HUES48 (cell line): ENCODE measurements around the gene PSMG1.

Experiments used
- H3K27ac ChIP-seq: one replicate; pipeline ENCODE4 v1.7.0; 2013; ENCODE audit warnings: low read depth, low read length, inconsistent platforms
- H3K27me3 ChIP-seq: 2 replicates; pipeline ENCODE4 v1.6.1; 2013; ENCODE audit warnings: mild to moderate bottlenecking, low read length; ENCODE audit not compliant: control insufficient read depth, insufficient read depth
- H3K36me3 ChIP-seq: 2 replicates; pipeline ENCODE4 v1.6.1; 2013; ENCODE audit warnings: low read length; ENCODE audit not compliant: control insufficient read depth, insufficient read depth
- H3K4me1 ChIP-seq: 2 replicates; pipeline ENCODE4 v1.6.1; 2013; ENCODE audit warnings: mild to moderate bottlenecking, low read length; ENCODE audit not compliant: control insufficient read depth, insufficient read depth
- H3K4me3 ChIP-seq: 2 replicates; pipeline ENCODE4 v1.5.1; 2013; ENCODE audit warnings: mild to moderate bottlenecking, low read depth, low read length
- H3K9ac ChIP-seq: 2 replicates; pipeline ENCODE4 v1.6.1; 2013; ENCODE audit warnings: mild to moderate bottlenecking, low read depth, low read length, moderate library complexity
- H3K9me3 ChIP-seq: 2 replicates; pipeline ENCODE4 v1.6.1; 2013; ENCODE audit warnings: low read length; ENCODE audit not compliant: control insufficient read depth, insufficient read depth

PSMG1 gene

DNA sequence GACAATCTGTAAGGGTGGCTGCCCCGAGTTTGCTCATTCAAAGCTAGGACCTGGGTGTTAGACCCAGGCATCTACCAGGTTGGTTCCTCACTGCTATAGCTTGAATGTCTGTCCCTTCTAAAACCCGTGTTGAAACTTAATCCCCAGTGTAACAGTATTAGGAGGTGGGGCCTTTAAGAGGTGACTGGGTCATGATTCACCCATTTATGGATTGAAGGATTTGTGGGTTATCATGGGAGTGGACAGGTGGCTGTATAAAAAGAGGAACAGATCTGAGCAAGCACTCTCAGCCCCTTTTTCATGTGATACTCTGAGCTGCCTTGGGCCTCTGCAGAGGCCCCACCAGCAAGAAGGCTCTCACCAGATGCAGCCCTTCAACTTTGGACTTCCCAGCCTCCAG, 29.4 kb downstream of the PSMG1 start:
- Histone ChIP-seq H3K9ac (no peak overlapping the region), H3K4me1 (no peaks in the 10 kb centered on the region), H3K27ac (no peak overlapping the region), H3K9me3 (no peaks in the 10 kb centered on the region), H3K27me3 (no peaks in the 10 kb centered on the region), H3K36me3 (no peaks in the 10 kb centered on the region), H3K4me3 (no peak overlapping the region)

- H3K27me3 ChIP-seq: no peaks in the 10 kb centered on the region
- no peak overlapping the region for H3K27ac ChIP-seq
- H3K4me1 ChIP-seq: no peaks in the 10 kb centered on the region
- H3K4me3 ChIP-seq: no peak overlapping the region
- H3K36me3 ChIP-seq: no peaks in the 10 kb centered on the region
- no peaks in the 10 kb centered on the region for H3K9me3 ChIP-seq
- H3K9ac ChIP-seq: no peak overlapping the region
Observed at GRCh38 chr21:39153373-39153772, 29.9 kb downstream of the PSMG1 start.

DNA sequence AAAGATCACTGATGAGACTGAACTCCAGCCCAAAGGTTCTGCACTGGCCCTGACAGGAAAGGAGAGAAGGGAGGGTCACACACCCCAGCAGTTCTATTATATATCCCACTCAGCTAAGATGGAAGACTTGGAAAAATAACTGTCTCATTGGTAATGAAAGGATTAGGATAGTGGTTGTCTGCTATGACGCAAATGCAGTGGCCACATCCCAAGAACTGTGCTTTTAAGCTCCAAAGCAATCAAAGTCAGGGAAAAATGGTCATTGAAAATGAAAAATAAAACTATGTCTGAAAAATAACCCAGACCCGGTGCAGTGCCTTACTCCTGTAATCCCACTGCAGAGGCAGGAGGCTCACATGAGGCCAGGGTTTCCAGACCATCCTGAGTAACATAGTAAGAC, 31.0 kb downstream of the PSMG1 start:
- no peaks in the 10 kb centered on the region for H3K9me3 ChIP-seq
- H3K9ac ChIP-seq: no peak overlapping the region
- H3K36me3 ChIP-seq: no peaks in the 10 kb centered on the region
- H3K4me3 ChIP-seq: no peak overlapping the region
- no peaks in the 10 kb centered on the region for H3K4me1 ChIP-seq
- H3K27ac ChIP-seq: no peak overlapping the region
- no peaks in the 10 kb centered on the region for H3K27me3 ChIP-seq

- Histone ChIP-seq H3K27me3 (no peaks in the 10 kb centered on the region), H3K9me3 (no peaks in the 10 kb centered on the region), H3K27ac (no peak overlapping the region), H3K36me3 (no peaks in the 10 kb centered on the region), H3K4me3 (no peak overlapping the region), H3K4me1 (no peaks in the 10 kb centered on the region), H3K9ac (no peak overlapping the region)
Observed at GRCh38 chr21:39150877-39151276, 32.4 kb downstream of the PSMG1 start.

DNA sequence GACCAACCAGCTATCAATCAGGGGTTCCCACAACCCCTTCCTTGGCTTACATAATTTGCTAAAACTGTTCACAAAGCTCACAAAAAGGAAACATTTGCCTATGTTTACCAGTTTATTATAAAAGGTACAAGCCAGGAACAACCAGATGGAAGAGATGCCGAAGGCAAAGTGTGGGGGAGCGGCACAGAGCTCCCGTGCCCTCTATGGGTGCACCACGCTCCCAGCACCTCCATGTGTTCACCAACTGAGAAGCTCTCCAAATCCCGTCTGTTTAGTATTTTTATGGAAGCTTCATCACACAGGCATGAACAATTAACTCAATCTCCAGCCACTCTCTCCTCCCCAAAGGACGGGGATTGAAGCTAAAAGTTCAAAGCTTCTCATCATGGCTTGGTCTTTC, 32.9 kb downstream of the PSMG1 start:
- Histone ChIP-seq H3K4me3 (no peak overlapping the region), H3K4me1 (no peaks in the 10 kb centered on the region), H3K27ac (no peak overlapping the region), H3K36me3 (no peaks in the 10 kb centered on the region), H3K9me3 (no peaks in the 10 kb centered on the region), H3K9ac (no peak overlapping the region), H3K27me3 (no peaks in the 10 kb centered on the region)

- H3K9me3 ChIP-seq: no peaks in the 10 kb centered on the region
- no peak overlapping the region for H3K9ac ChIP-seq
- no peaks in the 10 kb centered on the region for H3K4me1 ChIP-seq
- no peak overlapping the region for H3K27ac ChIP-seq
- H3K36me3 ChIP-seq: no peaks in the 10 kb centered on the region
- H3K27me3 ChIP-seq: no peaks in the 10 kb centered on the region
- H3K4me3 ChIP-seq: no peak overlapping the region
Observed at GRCh38 chr21:39149882-39150281, 33.4 kb downstream of the PSMG1 start.

DNA sequence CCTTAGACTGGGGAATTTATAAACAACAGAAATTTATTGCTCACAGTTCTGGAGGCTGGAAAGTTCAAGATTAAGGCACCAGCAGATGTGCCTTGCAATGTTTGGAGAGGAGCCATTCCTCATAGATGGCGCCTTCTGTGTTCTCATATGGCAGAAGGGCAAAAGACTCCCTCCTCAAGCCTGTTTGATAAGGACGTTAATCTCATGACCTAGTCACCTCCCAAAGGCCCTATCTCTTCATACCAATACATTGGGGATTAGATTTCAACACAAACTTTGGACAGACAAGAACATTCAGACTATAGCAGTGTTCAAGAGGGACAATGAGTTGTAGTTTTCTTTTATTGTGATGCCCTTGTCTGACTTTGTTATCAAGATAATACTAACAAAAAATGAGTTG, 34.3 kb downstream of the PSMG1 start:
- no peaks in the 10 kb centered on the region for H3K36me3 ChIP-seq
- H3K9ac ChIP-seq: no peak overlapping the region
- H3K9me3 ChIP-seq: no peaks in the 10 kb centered on the region
- H3K4me1 ChIP-seq: no peaks in the 10 kb centered on the region
- no peak overlapping the region for H3K4me3 ChIP-seq
- H3K27me3 ChIP-seq: no peaks in the 10 kb centered on the region
- no peak overlapping the region for H3K27ac ChIP-seq

GRCh38 chr21:39144191-39144590, 39.1 kb downstream of the PSMG1 start:
- Histone ChIP-seq H3K4me1 (no peaks in the 10 kb centered on the region), H3K27ac (no peak overlapping the region), H3K9me3 (no peaks in the 10 kb centered on the region), H3K9ac (no peak overlapping the region), H3K4me3 (no peak overlapping the region), H3K36me3 (no peaks in the 10 kb centered on the region), H3K27me3 (no peaks in the 10 kb centered on the region)

DNA sequence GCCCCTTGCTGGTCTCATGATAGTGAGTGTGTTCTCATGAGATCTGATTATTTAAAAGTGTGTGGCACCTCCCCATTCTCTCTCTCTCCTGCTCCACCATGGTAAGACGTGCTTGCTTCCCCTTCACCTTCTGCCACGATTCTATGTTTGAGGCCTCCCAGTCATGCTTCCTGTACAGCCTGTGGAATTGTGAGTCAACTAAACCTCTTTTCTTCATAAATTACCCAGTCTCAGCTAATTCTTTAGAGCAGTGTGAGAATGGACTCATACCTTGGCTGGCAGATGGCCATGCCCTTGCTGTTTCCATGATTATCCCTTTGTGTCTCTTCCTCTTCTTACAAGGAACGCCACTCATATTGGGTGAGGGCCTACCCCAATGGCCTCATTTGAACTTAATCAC, 40.3 kb downstream of the PSMG1 start:
- no peaks in the 10 kb centered on the region for H3K36me3 ChIP-seq
- H3K4me3 ChIP-seq: no peak overlapping the region
- H3K9me3 ChIP-seq: no peaks in the 10 kb centered on the region
- no peak overlapping the region for H3K9ac ChIP-seq
- H3K27ac ChIP-seq: no peak overlapping the region
- peaks cover 4% of the 10 kb centered on the region for H3K4me1 ChIP-seq
- no peaks in the 10 kb centered on the region for H3K27me3 ChIP-seq

- no peaks in the 10 kb centered on the region for H3K27me3 ChIP-seq
- H3K4me3 ChIP-seq: no peak overlapping the region
- H3K9ac ChIP-seq: no peak overlapping the region
- no peaks in the 10 kb centered on the region for H3K9me3 ChIP-seq
- no peaks in the 10 kb centered on the region for H3K36me3 ChIP-seq
- H3K27ac ChIP-seq: no peak overlapping the region
- peaks cover 14% of the 10 kb centered on the region for H3K4me1 ChIP-seq
Observed at GRCh38 chr21:39141502-39141901, 41.7 kb downstream of the PSMG1 start.

- H3K36me3 ChIP-seq: no peaks in the 10 kb centered on the region
- H3K9ac ChIP-seq: peak overlapping the region; percentile 38; the same call in 1 of the 2 replicates
- H3K27ac ChIP-seq: peak overlapping the region; percentile 44
- peaks cover 14% of the 10 kb centered on the region for H3K4me1 ChIP-seq
- H3K9me3 ChIP-seq: no peaks in the 10 kb centered on the region
- no peak overlapping the region for H3K4me3 ChIP-seq
- H3K27me3 ChIP-seq: no peaks in the 10 kb centered on the region
Observed at GRCh38 chr21:39137248-39138178, 45.7 kb downstream of the PSMG1 start.
